Mammary epithelial cell (primary cell): Measurements from ENCODE around the gene FREM2.

ENCODE experiments used
- CTCF ChIP-seq, 2 donors: IDR thresholded peaks in 1 of 2; conservative IDR thresholded peaks in 1 of 2; 2 replicates each; pipeline ENCODE4 v1.5.1; 2011 to 2012; ENCODE audit warnings: inconsistent platforms in 2 of 2, low read length in 2 of 2, mild to moderate bottlenecking in 2 of 2, control low read depth in 1 of 2, low read depth in 1 of 2; ENCODE audit not compliant: insufficient read depth in 1 of 2; ENCODE audit errors: extremely low read depth in 1 of 2
- EZH2 ChIP-seq: IDR thresholded peaks from 2 replicates; pipeline ENCODE4 v1.6.1; 2012; ENCODE audit warnings: low read length, inconsistent platforms, borderline replicate concordance

- TF ChIP-seq CTCF (conservative IDR thresholded peaks at IDR 0.05 in 1 of 2, IDR thresholded peaks at IDR 0.05 in 1 of 2; ENCODE audit: extremely low read depth in 1 of 2, insufficient read depth in 1 of 2, low read depth in 1 of 2, low read length in 2 of 2) (no peak), EZH2 (no peak)
Observed at GRCh38 chr13:38781539-38781938, 94.7 kb downstream of the FREM2 start.
